RKO (cell line): ENCODE data around the gene GTF2IRD1.
"Not testable (repeated sequence)": the region's sequence is repeated elsewhere in the genome, so short reads cannot be mapped to it uniquely, and the experiment has no call there.

Experiments used
- DNase-seq: peaks from one replicate; pipeline ENCODE4 v3.0.0-alpha.2; 2016; ENCODE audit warnings: low spot score

Gene GTF2IRD1

GRCh38 chr7:74563639-74564038 lies 109.9 kb downstream of the GTF2IRD1 start:
- DNase-seq = not testable (repeated sequence)

GRCh38 chr7:74567318-74567668 lies 113.6 kb downstream of the GTF2IRD1 start:
- DNase-seq = no peak

GRCh38 chr7:74568658-74569057 lies 115.0 kb downstream of the GTF2IRD1 start:
- DNase-seq = no peak

DNA sequence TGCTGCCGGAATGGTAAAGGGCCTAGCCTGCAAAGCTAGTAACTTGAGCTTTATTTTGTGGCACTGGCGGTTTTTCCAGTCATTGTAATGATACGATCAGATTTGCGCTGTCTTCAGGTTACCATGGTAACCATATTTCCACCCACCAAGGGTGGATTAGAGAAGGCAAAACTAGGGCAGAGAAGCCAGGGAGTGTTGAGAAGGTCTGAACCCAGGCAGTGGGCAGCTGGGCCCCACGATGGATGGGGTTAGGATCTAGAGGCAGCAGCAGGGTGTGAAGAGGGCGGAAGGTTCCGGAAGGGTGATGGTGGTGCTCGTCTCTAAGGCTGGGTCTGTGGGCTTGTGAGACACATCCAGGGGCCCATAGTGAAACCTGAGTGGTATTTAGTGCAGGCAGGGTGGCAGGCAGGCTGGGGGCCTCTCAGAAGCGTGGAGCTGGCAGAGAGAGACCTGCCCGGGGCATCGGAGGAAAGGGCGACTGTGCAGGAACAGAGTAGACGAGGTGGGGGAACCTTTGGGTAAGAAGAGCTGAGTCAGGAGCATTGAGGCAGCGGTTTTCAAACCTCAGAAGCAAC lies 115.9 kb downstream of the GTF2IRD1 start:
- DNase-seq = no peak

DNA sequence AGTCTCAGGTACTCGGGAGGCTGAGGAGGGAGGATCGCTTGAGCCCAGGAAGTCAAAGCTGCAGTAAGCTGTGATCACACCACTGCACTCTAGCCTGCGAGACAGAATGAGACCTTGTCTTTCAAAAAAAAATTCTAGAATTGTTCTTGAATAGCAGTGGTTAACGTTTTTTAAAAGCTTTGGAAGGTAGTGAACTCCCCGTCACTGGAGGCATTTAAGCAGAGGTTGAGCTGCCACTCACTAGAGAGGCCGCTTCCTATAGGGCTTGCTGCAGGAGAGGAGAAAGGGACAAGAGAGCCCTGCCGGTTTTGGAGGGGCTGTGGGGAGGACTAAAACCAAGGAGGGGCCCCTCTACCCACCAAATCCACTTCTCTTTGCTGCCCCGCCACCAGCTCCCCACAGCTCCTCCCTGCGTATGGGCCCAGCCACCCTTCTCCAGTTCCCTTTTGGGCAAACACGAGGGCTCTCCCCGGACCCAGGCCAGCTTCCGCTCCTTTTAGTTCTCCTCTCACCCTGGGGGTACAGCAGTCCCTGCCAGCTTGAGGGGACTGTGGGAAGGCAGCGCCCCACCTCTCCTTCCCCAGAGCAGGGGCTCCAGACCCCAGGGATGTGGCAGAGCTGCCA lies 116.9 kb downstream of the GTF2IRD1 start:
- DNase-seq = no peak

- DNase-seq = no peak
Measured at GRCh38 chr7:74572301-74572979, 118.7 kb downstream of the GTF2IRD1 start.

DNA sequence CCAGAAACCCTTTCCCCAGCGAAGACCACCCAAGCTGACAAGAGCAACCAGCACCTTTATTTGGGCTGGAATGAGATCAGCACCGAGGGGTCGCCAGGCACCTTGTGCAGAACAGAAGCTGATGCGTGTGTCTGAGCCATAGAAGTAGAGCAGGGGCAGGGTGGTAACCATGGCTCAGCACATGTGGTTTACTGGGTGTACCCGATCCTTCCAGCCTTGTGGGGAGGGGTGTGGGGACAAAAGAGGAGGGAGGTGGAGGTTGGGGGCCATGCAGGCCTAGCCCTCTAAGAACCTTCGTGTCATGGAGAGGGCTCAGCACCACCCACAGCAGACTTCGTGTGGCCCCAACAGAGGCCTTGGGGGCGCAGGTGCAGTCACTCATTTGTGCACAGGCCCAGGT lies 119.8 kb downstream of the GTF2IRD1 start:
- DNase-seq = no peak

DNA sequence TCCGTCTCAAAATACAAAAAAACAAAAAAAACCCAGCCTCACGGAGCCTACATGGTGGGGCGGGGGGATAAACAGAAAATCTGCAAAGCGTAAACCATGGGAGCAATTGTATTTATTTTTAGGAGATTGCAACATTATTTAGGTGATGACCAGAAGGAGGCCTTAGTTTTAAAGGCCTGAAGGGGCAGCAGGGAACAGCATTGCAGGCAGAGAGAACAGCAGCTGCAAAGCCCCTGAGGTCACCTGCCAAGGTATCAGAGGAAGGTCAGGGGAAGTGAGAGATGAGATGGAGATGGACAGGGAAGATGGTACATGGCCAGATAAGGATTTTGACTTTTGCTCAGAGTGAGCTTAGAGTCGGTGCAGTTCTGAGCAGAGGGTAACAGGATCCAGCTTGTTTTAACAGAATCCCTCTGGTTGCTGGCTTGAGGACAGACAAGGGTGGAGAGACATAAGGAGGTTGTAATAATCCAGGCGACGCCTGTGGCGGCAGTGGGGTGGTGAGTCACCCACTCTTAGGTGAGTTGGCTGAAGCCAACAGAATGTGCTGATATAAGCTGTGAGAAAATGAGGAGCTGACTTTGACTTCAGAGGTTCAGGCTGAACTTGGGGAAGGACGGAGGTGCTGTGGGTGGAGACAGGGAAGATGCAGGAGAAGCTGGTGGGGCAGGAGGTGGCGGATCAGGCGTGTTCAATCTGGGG lies 121.5 kb downstream of the GTF2IRD1 start:
- peak; percentile 52 for DNase-seq

- DNase-seq = no peak
Measured at GRCh38 chr7:74575811-74576210, 122.1 kb downstream of the GTF2IRD1 start.

- no peak for DNase-seq
Measured at GRCh38 chr7:74579800-74580685, 126.3 kb downstream of the GTF2IRD1 start.

GRCh38 chr7:74581916-74582440 lies 128.3 kb downstream of the GTF2IRD1 start:
- no peak for DNase-seq

DNA sequence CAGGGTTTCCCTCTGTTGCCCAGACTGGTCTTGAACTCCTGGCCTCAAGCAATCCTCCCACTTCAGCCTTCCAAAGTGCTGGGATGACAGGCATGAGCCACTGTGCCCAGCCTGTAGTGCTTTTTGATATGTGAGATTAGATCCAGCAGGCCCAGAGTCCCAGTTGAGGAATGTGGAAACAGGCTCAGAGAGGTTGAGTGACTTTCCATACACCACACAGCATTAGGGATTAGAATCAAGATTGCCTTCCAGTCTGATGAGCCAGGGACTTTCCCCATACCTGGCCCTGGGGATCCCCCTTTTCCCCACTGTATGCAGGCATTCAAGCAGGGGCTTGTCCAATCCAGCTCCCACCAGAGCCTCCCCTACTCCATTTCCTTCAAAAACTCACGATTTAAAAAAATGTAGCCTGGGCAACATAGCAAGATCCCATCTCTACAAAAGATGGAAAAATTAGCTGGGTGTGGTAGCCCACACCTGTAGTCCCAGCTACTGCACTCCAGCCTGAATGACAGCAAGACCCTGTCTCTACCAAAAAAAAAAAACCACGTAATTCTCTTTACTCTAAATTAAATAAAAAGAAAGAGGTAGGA lies 128.8 kb downstream of the GTF2IRD1 start:
- DNase-seq = no peak

GRCh38 chr7:74583630-74584029 lies 129.9 kb downstream of the GTF2IRD1 start:
- DNase-seq = no peak

DNA sequence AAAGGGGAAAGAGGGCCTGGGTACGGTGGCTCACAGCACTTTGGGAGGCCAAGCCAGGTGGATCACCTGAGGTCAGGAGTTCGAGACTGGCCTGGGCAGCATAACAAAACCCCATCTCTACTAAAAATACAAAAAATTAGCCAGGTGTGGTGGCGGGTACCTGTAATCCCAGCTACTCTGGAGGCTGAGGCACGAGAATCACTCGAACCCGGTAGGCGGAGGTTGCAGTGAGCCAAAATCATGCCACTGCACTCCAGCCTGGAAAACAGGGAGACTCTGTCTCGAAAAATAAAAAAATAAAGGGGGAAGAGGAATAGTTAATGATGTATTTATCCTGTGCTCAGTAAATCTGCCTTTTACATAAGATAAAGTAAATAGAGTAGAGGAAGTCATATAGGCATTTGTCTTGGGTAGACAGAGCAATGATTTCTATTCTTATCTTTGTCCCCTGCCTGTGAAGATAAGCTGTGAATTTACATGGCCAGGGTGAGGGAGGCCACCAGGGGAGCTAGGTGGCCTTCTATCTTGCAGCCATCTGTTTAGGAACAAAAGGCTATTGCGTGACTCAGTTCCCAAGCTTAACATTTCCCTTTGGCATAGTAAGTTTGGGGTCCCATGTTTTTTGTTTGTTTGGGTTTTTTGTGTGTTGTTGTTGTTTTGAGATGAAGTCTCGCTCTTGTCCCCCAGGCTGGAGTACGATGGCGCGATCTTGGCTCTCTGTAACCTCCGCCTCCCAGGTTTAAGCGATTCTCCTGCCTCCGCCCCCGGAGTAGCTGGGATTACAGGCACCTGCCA lies 130.7 kb downstream of the GTF2IRD1 start:
- no peak for DNase-seq

- DNase-seq = no peak
Measured at GRCh38 chr7:74585844-74586243, 132.1 kb downstream of the GTF2IRD1 start.

DNA sequence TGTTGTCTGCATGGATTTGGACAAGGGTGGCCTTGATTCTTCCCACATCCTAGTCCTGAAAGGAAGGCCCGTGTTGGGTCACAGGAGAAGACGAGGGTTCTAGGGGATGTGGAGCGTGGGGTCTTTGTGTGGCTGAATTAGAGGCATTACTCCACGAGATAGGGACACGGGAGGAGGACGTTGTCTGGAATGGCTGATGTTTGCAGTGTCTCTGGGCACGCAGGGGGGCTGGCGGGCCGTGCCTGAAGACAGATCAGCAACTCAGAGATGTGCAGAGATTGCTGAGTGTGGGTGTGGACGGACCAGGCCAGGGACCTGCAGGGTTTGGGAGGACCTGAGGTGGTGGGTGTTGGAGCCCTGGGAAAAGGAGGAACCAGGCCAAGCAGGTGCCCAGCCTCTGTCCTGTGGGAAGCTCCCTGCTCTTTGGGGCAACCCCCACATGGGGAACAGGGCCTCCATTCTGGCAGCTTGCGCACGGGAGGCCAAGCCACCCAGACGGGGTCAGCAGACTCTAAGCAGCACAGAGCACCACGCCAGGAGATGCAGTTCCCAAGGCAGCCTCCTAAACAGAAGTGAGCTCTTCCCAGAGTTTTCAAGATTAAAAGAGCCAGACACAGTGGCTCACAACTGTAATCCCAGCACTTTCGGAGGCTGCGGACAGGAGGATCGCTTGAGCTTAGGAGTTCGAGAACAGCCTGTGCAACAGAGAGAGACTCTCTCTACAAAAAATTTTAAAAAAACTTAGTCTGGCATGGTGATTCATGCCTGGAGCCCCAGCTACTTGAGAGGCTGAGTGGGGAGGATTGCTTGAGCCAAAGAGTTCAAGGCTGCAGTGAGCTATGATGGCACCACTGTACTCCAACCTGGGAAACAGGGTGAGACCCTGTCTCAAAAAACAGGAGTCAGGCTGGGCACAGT lies 132.8 kb downstream of the GTF2IRD1 start:
- no peak for DNase-seq

DNA sequence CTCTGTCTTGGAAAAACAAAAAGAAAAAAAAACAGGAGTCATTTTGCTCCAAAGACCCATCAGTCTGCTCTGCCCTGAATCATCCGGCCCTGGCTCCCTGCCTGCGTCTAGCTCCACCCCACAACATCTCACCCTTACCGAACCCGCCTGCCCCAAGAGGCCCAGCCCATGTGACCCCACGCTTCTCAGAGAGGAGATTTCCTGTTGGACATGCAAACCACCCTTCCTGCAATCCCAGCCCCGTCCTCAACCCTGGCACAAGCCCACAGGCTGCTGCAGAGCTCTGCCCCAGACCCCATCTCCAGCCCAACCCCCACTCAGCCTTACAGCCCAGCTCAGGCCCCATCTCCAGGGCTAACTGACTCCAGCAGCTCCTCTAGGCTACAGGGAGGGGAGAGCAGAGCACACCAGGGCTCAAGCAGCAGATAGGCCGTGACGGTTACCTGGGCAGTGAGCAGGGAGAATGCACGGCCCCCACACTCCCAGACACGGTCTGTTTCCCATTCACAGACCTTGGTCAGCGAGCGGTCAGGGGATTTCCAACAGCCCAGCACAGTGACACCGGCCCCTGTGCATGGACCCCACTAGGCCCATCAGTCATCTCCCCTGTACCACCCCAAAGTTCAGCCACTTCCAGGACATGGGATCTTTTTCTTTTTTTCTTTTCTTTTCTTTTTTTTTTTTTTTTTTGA lies 133.9 kb downstream of the GTF2IRD1 start:
- peak; percentile 77 for DNase-seq

DNA sequence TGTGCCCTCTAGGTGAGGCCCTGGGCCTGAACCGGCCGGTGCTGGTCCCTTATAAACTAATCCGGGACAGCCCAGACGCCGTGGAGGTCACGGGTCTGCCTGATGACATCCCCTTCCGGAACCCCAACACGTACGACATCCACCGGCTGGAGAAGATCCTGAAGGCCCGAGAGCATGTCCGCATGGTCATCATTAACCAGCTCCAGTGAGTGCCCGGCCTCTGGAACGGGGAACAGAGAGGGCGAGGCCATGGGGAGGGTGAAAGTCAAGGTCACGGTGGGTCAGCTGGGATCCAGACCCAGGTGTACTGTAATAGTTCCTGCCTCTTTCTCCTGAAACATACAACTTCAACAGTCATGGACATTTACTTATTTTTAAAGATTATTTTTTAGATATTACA lies 137.1 kb downstream of the GTF2IRD1 start:
- no peak for DNase-seq

DNA sequence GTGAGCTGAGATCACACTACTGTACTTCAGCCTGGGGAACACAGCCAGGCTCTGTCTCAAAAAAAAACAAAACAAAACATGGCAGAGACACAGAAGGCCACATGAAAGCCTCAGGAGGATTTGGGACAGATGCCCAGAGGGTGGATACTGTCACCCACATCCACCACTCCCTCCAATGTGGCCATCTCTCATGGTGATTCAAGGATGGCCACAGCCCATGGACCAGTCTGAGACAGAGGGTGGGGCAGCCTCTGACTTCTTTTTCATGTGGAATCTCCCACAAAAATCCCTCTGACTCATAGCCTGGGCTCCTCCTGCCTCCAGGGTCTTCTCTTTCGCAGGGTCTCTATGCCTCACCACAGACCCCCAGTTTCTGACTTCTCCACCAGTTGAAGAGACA lies 144.9 kb downstream of the GTF2IRD1 start:
- no peak for DNase-seq
